NCI-H1092 (cell line): Measurements from ENCODE around the gene CCDC69.
"Not testable (repeated sequence)": the region's sequence is repeated elsewhere in the genome, so short reads cannot be mapped to it uniquely, and the experiment has no call there.

Source experiments
- DNase-seq: peaks from one replicate; lab custom pipeline; 2025; lab: John Stamatoyannopoulos, UW

CCDC69 gene

DNA sequence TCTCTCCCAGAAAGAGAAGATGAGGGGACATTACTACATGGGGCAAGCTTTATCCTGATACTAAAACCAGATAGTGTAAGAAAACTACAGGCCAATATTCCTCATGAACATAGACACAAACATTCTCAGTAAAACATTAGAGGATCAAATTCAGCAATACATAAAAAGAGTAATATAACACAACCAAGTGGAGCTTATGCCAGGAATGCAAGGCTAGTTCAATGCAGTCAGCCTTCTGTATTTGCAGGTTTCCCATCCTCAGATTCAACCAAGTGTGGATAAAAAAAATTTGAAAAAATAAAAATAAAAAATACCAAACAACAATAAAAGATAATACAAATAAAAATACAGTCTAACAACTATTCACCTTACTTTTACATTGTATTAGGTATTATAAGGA, 31.3 kb downstream of the CCDC69 start:
- DNase-seq, result no peak

DNA sequence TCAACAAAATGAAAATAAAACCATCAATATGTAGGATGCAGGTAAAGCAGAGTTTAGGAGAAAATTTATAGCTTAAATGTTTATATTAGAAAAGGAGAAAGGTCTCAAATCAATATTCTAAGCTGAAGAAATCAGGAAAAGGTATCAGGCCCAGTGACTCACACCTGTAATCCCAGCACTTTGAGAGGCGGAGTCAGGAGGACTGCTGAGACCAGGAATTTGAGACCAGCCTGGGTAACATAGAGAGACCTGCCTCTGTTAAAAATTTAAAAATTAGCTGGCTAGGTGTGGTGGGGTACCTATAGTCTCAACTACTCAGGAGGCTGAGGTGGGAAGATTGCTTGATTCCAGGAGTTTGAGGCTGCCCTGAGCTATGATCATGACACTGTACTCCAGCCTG, 32.2 kb downstream of the CCDC69 start:
- no peak for DNase-seq

DNA sequence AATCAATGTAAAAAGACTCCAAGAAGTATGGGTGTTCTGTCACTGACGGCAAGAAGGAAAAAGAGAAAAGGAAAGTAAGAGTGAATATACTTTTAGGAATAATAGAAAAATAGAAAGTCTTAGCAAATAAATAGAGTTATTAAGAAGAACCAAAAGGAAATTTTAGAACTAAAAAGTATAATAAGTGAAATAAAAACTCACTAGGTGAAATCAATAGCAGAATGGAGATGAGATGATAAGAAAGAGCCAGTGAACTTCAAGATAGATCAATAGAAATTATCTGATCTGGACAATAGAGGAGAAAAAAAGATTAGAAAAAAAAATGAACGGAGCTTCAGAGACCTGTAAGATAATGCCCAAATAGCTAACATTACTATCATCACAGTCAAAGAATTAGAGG, 34.7 kb downstream of the CCDC69 start:
- DNase-seq, result no peak

DNA sequence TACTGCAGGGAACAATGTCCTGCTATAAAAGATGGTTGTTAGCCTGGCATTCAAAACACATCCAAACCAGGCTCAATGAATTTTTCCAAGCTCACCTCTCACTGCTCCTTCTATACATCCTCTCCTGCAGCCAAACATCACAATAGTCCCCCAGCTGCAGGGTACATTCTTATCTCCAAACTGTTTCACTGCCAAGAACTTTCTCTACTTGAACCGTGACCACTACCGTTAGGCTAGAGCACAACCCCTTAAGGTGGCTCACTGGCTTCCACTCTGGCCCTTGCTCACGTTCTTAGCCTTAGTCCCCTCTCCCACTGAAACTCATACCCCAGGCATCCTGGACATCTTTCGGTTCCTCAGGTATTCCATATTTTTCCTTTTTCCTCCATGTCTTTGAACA, 37.4 kb downstream of the CCDC69 start:
- no peak for DNase-seq

DNA sequence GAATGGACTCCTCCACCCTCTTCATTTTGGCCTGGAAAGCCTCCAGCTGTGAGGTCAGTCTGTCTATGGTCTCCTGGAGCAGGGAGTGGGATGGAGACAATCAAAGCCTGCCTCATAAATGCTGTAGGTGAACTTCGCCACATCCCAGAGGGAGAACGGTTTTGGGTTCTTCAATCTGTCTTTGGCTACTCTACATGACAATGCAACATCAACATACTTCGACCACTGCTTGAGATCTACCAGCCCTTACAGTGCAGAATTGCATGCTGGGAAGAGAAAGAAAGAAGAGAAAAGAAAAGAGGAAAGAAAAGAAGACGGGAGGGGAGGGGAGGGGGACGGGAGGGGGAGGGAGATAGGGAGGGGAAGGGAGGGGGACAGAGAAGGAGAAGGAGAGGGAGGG, 37.8 kb downstream of the CCDC69 start:
- DNase-seq, result no peak

DNA sequence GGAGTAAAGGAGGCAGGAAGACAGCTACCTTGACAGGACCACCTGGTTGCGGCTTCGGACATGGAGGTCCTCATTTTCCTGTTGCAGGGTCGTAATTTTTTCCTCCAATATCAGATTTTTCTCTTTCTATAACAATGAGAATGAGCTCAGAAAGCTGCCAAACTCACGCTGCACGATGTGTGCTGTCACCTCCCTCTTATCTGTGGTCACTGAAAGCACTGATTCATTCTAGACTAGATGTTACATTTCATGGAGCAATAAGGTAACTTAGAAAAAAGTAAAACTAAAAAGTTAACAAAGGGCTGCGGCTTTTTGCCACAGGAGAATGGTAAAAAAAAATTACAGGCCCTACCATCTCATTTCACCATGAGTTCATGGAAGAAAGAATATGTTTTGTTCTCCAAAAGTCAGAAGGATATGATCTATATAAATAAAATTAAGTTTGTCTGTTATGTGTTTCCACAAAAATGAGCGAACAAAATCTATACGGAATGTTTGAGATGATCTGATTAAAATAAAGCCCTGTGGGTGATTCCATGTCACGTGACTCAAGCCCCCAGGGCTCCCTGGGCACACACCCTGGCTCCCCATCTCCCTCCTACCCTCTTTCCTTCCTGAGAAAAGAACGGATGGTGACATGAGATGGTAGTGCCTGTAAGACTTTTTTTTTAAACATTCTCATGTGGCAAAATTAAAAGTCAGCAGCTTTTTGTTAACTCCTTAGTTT, 39.4 kb downstream of the CCDC69 start:
- no peak for DNase-seq

DNA sequence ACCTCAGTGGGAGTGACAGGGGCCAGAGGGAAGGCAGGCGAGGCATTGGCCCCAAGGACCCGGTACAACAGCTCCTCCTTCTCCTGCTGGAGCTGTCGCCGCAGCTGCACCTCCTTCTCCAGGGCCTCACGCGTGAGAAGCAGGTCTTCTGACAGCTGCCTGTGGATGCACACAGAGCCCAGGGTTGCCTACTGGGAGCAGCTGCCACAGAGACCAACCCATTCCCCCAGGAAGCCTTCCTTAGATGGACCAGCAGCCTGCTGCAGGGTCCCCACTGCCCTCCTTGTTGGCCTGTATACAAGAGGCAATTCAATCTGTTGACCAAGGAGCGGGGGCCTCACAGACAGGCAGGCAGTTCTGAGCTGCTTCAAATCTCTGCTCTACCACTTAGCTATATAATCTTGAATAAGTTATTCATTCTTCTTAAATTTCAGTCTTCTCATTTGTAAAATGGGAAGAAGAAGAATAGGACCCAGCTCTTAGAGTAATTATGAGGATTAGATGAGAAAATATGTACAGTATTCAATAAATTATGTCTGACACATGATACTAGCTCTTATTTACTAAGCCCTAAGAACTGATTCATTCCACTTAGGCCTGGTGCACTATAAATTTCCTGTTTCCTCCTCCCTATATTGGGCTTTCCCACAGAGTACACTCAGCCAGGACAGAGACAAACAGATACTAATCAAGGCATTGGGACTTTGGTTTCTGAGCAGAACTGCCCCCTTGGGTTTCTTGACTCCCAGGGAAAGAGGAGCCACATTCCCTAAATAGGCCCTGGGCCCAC, 40.2 kb downstream of the CCDC69 start:
- DNase-seq, result no peak

DNA sequence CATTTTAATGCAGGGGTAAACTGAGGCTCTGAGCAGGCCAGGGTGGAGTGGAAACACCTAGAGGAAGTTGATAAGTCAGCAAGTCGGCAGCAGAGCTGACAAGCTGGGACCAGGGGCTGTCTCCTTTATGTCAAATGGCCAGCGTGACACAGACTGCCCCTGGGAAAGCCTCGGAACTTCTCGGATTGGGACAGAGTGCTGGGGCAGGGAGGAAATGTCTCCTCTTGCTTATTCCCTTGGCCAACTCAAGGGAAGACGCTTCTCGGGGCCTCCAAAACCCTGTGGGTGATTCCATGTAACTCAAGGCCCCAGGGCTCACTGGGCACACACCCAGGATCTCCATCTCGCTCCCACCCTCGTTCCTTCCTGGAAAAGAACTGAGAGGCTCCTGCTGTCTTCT, 40.9 kb downstream of the CCDC69 start:
- DNase-seq, result no peak

DNA sequence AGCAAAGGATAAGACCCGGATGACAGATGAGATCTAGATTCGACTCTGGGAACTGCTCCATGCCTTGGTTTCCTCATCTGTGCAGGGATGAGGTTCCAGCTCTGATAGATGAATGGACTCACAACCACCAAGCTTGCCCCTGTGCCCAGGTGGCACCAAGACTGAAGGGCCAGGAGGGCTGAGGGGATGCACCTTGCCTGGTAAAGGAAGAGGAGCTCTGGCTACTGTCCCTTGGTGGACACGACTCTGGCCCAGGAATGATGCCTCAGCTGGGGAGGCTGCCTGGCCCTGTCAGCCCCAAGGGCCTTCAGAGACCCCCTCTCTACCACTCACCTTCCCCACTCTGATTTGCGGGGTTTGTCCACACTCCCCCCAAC, 41.4 kb downstream of the CCDC69 start:
- DNase-seq, result no peak

DNA sequence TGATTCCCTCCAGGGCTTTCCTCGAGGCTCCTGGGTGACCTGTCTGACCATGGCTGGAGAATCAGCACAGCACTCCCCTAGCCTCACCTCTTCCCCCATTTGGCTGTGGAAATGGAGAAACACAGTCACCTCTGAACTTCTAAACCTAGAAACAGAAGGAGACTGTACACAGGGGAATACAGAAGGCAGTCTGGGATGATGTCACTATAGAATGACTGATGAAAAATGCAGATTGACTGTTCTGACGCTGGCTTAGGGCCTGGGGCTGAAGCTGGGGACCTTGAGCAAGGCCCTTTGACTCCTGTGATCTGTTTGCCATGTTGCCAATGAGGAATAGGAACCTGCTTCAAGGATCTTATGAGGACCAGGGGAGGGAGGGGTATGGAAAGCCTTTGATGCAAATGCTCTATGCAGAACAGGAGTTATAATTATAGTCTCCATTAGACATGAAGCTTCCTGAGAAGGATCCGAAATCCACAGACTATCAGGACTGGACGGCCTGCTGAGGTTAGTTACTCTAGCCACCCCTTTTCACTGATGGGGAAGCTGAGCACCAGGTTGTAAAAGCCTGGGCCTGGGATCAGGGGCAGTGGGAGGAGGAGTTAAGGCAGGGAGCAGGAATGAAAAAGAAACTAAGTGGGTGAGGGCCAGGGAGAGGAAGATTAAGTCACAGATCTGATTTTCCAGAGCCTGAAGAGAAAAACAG, 41.9 kb downstream of the CCDC69 start:
- no peak for DNase-seq

DNA sequence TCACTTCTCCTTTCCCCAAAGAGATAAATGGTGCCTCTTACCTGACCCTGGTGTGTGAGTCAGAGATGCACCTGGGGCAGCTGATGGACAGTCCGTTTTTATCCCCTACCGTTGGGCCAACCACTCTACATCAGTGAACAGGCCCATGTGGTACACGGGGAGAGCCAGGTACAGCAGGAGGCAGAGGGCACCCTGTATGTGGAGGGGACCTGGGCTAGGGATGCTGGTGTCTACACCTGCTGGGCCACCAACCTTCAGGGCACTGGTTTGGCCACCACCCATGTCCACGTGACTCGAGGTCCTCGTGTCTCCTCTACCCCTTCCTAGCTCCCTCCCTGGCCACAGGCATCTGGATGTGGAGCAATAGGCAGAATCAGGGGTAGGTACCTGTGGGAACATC, 43.6 kb downstream of the CCDC69 start:
- DNase-seq, result no peak

DNA sequence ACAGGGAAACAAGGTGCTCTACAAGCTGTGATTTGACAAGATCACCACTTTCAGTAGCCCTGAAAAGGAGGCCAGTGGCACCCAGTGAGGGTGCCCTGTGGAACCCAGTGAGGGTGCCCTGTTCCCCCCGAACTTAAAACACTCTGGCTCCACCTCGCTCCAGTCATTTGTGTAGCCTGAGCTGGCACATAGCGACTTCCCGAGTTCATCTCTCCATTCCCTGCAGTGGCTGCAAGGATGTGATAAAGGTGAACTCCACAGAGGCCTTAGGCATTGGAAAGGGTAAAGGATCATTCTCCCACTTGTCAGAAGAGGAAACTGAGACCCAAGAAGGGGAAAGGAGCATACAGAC, 44.4 kb downstream of the CCDC69 start:
- no peak for DNase-seq

DNA sequence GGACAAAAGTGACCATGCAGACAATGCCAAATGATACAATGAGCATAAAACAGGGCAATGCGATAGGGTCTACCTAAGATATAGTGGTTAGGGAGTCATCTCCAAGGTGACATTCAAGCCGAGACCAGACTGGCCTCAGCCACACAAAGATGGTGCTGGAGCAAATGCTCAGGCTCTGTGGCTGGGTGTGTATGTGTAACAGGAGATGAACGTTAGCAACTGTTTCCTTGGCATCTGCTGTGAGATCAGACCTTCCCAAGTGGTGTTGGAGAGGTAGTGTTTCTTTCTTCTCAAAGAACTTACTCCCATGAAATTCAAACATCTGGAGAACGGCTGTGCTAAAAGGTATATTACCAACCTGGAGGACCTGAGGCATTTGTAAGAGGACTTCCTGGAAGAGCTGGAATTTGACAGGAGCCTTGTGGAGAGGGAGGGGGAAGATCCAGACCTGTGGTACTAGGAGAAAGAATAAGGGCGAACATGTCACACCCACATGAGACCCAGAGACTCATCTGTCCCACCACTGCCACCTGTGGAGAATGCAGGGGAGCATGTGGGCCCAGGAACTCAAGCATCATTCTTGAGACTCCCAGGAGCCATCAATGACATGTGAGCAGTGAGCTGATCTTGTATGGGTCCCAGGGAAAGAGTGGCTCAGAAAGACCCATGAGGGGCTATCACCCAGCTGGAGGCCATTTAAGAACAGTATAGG, 45.0 kb downstream of the CCDC69 start:
- DNase-seq, result no peak

DNA sequence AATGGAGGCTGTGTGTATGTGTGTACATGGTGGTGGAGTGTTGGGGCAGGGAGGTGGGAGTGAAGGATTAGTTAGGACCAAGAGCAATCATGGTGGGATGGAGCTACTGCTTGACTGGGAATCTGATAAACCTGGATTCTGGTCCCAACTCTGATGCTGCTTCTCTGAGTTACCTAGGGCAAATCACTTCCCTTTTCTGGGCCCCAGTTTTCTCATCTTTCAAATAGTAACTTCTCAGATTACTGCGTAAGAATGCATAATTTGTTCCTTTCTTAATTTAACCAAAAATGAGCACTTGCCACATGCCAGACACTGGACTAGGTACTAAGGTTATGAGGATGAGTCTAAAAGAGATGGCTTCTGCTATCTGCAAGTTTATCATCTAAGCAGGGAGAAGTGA, 45.5 kb downstream of the CCDC69 start:
- DNase-seq, result no peak

DNA sequence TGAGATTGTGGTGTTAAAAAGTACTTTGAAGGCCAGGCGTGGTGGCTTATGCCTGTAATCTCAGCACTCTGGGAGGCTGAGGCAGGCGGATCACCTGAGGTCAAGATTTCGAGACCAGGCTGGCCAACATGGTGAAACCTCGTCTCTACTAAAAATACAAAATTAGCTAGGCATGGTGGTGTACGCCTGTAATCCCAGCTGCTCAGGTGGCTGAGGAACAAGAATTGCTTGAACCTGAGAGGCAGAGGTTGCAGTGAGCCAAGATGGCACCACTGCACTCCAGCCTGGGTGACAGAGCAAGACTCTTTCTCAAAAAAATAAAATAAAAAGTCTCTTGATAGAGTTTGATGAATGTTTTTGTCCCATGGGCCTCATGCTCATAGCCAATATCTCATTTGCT, 47.6 kb downstream of the CCDC69 start:
- DNase-seq, result not testable (repeated sequence)

DNA sequence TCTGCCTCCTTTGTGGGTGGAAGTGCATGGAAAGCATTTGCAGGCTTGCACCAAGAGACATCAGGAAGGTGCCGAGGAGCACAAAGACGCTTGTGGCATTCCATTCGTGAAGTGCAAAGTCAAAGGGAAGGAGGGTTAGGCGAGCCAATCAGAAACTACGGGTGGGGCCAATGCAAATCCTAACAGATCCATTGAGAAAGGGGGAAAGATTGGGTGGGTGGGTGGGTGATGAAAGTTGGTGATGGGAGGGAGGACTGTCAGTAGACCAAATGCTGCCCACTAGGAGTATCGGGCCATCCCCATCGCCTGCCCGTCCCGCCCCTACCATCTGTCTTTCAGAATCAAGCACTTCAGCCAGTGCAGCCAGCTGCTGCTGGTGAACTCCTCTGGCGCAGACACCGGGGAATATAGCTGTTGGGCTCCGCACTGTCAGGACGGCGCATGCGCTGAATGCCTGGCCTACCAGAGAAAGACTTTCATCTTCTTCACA, 49.2 kb downstream of the CCDC69 start:
- DNase-seq, result no peak

DNA sequence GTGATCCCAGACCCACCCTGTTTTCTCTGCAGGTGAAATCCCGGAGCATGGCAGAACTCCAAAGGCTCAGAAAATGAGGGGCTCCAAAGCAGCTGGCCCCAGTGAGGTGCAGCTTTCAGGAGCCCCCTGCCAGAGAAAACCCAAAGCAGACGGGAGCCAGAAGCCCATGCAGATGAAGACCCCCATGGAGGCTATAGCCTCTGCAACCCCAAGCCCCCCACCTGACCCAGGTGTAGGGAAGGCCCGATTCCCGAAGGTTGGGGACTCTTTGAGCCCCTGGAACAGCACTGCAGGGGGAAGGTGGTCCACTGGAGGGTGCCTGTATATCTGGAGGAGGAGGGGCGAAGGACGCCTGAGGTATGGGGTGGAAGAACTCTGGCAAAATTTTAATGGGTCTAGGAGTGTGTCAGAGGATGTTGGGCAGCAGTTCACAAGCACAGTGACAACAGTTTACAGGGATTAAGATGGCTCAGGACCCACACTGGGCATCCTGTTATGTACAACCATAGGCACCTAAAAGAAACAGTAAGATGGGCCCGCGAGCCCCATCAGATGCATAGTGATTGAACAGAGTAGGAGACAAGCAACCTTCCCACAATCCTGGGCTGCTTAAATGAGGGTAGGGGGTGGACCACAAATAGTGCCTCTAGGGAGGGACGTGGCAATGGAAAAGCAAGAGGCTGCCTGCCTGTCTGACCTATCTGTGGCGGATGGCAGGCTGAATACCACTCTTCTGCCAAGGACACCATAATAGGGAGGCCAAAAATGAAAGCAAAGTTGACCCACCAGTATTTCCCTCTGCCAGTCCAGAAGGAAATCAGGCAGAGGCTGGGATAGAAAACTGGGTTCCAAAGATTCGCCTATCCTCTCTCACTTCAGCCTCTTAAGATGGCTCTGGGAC, 49.9 kb downstream of the CCDC69 start:
- no peak for DNase-seq

DNA sequence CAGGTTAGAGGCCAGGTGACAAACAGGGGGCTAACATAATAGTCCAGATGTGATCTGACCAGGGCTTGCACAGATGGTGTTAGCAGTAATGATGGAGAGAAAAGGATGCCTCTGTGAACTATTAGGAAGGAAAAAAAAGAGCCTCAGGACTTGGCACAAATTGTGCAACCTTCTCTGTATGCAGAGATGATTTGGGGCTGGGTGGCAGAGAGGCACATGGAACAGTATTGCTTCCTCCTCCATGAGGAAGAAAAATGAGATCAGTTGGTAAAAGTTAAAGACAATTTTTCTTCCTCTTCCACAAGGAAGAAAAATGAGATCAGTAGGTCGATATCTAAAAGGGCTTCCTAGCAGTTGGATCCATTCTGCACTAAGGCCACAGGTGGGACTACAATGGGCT, 52.4 kb downstream of the CCDC69 start:
- no peak for DNase-seq

DNA sequence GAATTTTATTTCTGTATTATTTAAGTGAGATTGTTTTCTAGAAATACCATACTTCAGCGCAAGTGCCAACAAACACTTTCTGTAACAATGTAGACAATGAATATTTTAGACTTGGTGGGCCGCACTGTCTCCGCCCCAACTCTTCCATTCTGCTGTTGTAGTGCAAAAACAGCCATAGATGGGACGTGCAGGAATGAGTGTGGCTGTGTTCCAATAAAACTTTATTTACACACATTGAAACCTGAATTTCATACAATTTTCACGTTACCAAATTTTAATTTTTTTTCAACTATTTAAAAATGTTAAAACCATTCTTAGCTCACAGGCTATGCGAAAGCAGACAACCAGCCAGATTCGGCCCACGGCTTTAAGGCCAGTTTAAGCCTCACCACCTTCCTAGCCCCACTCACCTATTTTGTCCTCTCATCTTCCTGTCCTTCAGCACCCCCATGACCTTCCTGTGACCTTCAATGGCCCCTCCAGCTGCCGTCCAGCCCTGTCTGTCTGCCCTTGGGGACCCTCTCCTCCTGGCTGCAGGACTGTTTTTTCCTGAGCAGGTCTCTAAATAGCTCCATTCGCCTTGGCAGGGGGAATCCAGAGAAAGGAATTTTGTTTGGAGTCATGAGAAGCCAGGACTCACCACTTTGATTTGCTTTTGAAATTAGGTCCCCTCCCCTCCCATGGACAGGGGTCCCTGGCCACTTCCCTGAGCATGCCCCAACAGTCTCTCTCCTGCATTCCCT, 55.1 kb downstream of the CCDC69 start:
- DNase-seq, result no peak

DNA sequence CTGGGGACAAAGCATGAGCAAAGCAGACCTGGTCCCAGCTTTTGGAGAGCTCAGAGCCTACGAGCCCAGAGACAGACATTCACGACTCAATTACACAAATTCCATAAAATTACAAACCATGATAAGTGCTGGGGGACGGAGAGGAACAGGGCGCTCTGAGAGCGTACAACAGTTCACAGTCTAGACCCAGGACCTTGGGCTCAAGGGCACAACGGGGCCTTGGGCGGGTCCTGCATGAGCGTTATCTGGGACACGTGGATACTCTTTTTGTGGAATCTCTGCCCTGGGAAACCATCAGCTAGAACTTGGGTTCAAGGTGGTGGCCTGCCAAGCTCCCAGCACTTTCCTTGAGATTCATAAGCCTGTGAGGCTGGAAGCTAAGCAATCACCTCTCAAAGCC, 56.9 kb downstream of the CCDC69 start:
- DNase-seq, result no peak
